GM19023 (cell line): ENCODE results near the gene CUL4A.

Experiments used
- ATAC-seq: cut with Tn5 transposase; IDR thresholded peaks from one replicate; pipeline ENCODE4 v1.9.1; 2021; ENCODE audit warnings: mild to moderate bottlenecking, moderate library complexity; ENCODE audit not compliant: unreplicated experiment

The CUL4A gene

GRCh38 chr13:113207890-113208420 lies 1.5 kb upstream of the CUL4A start:
- peak; percentile 8 for ATAC-seq

- ATAC-seq: peak; percentile 76
These were observed 735 bp upstream of the CUL4A start, which contains the start of gene PCID2 for GRCh38 chr13:113208421-113209335. Gene PCID2 (minus strand): TSS chr13:113208669. CDS start chr13:113208634, 35 bp downstream.

- ATAC-seq: peak; percentile 39
These were observed 477 bp downstream of the CUL4A start for GRCh38 chr13:113209759-113210421.

DNA sequence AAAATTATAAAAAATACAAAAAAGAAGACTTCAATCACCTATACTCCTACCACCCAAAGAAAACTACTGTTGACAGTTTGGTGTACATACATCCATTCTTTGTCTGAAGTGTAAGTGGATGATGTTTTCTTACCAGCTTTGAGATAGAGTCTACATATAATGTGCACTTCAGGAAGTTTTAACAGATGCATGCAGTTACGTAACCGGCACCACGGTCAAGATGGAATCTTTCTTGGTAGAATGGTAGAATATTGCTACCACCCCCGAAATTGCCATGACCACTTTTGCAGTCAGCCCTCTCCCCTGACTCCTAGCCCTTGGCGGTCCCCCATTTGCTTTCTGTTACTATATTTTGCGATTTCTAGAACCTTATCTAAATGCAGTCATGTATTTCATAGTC lies 1.4 kb downstream of the CUL4A start:
- no peak for ATAC-seq

DNA sequence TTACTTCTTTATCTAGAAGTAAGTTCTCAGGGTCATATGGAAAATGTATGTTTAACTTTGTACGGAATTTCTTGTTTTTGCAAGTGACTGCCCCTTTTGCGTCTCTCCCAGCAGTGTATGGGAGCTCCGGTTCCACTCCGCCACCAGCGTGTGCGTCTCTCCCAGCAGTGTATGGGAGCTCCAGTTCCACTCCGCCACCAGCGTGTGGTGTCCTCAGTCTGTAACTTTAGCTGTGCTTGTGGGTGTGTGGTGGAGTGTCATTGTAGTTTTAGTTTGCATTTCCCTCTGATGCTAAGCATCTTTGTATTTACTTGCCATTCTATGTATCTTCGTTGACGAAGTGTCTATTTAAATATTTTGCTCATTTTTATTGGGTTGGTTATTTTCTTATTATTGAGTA lies 2.4 kb downstream of the CUL4A start:
- no peak for ATAC-seq

DNA sequence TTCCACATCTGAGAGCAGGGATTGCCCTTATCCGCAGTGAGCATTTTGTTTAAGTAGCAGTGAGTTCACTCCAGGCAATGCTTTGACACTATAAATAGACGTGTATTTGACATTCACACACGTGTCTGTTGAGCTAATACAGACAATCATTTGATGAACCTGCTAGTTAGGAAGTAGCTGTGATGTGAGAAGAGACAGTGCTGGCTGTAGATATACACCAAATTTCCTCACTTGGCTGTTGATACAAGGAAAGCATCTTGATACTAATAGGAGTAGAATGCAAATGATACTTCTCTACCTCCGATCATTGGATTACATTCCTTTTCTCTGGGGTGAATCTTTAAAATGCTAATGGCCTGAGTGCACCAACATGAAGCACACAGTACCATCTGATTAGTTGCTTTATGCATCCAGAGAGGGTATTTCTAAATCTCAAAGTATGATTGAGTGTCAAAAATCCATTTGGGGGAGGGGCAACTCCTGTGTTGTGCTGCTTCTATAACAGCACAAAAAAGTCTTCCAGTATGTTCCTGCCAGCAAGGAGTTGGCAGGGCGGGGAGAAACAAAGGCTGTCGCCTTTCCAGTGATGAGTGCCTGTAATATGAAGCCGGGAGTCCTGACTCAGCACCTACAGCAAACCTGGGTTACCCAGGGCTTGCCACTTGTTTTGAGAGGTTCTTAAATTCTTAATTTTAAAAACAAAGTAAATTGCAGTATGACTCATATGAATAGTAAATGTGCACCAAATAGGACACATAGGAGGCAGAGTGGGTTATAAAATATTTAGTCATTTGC lies 7.0 kb downstream of the CUL4A start:
- ATAC-seq: no peak

GRCh38 chr13:113218586-113218985 lies 9.2 kb downstream of the CUL4A start:
- no peak for ATAC-seq

GRCh38 chr13:113219256-113219940 lies 10.0 kb downstream of the CUL4A start:
- no peak for ATAC-seq

- no peak for ATAC-seq
These were observed 10.8 kb downstream of the CUL4A start for GRCh38 chr13:113220141-113220598.

- ATAC-seq: no peak
These were observed 11.5 kb downstream of the CUL4A start for GRCh38 chr13:113220877-113221276.

DNA sequence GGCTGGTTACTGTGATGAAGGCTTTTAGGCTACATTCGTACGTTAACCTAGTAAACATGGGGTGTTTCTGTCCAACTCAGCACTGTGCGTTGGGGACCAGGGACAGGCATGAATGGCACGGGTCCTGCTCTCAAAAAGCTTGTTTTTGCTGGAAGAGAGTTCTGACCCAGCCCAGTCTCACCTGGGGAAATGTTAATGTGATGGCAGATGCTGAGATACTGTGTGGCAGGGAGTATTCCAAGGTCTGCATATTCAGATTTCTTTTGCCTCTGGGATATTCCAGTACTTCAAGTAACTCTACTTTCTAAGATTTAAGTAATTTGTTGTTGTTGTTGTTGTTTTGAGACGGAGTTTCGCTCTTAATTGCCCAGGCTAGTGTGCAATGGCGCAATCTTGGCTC lies 13.7 kb downstream of the CUL4A start:
- no peak for ATAC-seq

GRCh38 chr13:113224486-113224885 lies 15.1 kb downstream of the CUL4A start:
- no peak for ATAC-seq

- no peak for ATAC-seq
These were observed 16.1 kb downstream of the CUL4A start for GRCh38 chr13:113225515-113225914.

GRCh38 chr13:113226873-113227450 lies 17.5 kb downstream of the CUL4A start:
- ATAC-seq: no peak

DNA sequence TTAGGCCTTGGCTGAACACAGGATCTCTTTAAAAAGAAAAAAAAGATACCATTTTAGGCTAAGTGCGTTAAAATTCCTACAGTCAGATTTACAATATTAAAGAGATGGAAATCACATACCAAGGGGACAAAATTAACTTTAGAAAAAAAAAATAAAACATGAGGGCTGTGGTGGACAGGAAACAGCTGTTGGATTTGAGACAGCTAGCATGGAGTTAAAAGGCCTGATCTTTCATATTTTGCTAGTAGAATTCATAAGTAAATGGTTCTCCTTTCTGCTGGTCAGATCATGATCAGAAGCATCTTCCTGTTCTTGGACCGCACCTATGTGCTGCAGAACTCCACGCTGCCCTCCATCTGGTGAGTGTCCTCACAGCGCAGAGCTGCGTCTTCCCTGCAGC lies 19.7 kb downstream of the CUL4A start:
- ATAC-seq: no peak

GRCh38 chr13:113229791-113230190 lies 20.4 kb downstream of the CUL4A start:
- no peak for ATAC-seq

GRCh38 chr13:113231306-113232207 lies 22.1 kb downstream of the CUL4A start:
- no peak for ATAC-seq

DNA sequence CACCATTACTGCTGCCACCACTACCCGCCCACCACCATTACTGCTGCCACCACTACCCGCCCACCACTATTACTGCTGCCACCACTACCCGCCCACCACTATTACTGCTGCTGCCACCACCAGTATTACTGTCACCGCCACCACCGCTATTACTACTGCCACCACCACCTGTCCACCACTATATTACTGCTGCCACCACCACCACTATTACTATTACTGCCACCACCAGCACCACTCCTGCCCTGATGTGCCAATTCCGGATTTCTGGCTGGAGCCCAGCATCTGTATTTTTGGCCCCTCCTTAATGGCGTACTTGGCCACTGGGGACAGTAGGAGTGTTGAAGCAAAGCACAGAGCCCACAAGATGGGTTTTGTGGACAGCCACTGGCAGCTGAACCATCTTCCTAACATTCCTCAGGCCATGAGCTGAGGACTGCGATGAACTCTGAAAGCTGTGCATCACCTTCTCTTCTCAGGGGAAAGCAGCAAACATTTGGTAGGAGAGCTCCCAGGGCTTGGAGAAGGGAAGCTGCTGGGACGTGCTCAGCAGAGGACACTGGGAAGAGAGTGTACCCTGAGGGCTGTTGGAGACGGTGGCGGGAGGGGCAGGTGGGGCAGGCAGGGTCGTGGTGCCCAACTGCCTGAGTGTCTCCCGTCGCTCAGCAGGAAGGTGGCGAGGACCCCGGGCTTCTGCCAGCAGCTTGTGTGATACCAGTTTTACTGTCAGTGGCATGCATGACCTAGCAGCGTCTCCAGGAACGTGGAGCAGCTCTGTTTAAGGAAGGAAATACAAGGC lies 23.0 kb downstream of the CUL4A start:
- no peak for ATAC-seq
